GM12878 (cell line): Measurements from ENCODE around the gene SCAND1. TPM values are rescaled to one million over a fixed set of nuclear protein-coding genes. Genes with fewer than 3 reads are reported as not detected.

Source experiments
- ATAC-seq: fragments of 200-7000 bp; cut with Tn5 transposase; 3 replicates; pipeline ENCODE4 v1.9.1; 2020; ENCODE audit warnings: mild to moderate bottlenecking, moderate library complexity
- BruUV-seq: library from RNA; stranded (reverse); fragments of 400-500 nt; replicated peaks from 2 replicates; lab custom pipeline; 2021; lab: Mats Ljungman, UMichigan
- CTCF ChIA-PET: fragments of 300-600 bp; sonication (Branson Sonifier 250); formaldehyde crosslinking; extraction: SDS; loops from one replicate; lab custom pipeline; 2021; ENCODE audit warnings: inconsistent platforms; lab: Yijun Ruan, JAX
- POLR2A ChIA-PET: fragments of 350-600 bp; formaldehyde crosslinking; extraction: SDS; loops from one replicate; lab custom pipeline; 2021; ENCODE audit warnings: inconsistent platforms; lab: Charles Lee
- RAD21 ChIA-PET: fragments of 300-600 bp; sonication (Branson Sonifier 250); formaldehyde crosslinking; loops from one replicate; lab custom pipeline; 2023; ENCODE audit warnings: antibody characterized with exemption; ENCODE audit not compliant: unreplicated experiment; lab: Charles Lee
- SMC1A ChIA-PET: fragments of 300-600 bp; sonication (Branson Sonifier 250); formaldehyde crosslinking; loops from one replicate; lab custom pipeline; 2023; ENCODE audit not compliant: unreplicated experiment, uncharacterized antibody; lab: Charles Lee
- DNase-seq: peaks from one replicate; pipeline ENCODE4 v3.0.0-alpha.2; 2011; ENCODE audit warnings: low read depth, low spot score
- FAIRE-seq: peaks from 3 replicates; lab custom pipeline; 2011; peaks lifted over from hg19 to GRCh38; lab: Jason Lieb, UNC
- H2AFZ ChIP-seq: 2 replicates; pipeline ENCODE4 v1.6.0; 2011; ENCODE audit warnings: low read depth, low read length, control low read depth; ENCODE audit not compliant: control insufficient read depth
- H3K27ac ChIP-seq: 2 replicates; pipeline ENCODE4 v1.5.1; 2011; ENCODE audit warnings: control low read depth; ENCODE audit not compliant: control insufficient read depth, insufficient read depth
- H3K27me3 ChIP-seq, 2 experiments: replicated peaks in 1 of 2; 2 replicates each; pipeline versions ENCODE4 v1.6.0 to v1.6.1; 2011; ENCODE audit warnings: low read length in 1 of 2; ENCODE audit not compliant: control insufficient read depth in 2 of 2, insufficient read depth in 2 of 2
- H3K36me3 ChIP-seq, 2 experiments: 2 replicates each; pipeline ENCODE4 v1.5.1; 2011; ENCODE audit warnings: low read length in 1 of 2; ENCODE audit not compliant: control insufficient read depth in 2 of 2, insufficient read depth in 2 of 2
- H3K4me1 ChIP-seq: 2 replicates; pipeline ENCODE4 v1.6.1; 2011; ENCODE audit warnings: mild to moderate bottlenecking, low read length, moderate library complexity, mixed read lengths; ENCODE audit not compliant: control insufficient read depth, insufficient read depth
- H3K4me2 ChIP-seq: 2 replicates; pipeline ENCODE4 v1.6.0; 2011; ENCODE audit warnings: control low read depth; ENCODE audit not compliant: control insufficient read depth, insufficient read depth
- H3K4me3 ChIP-seq: fragments of 200-600 bp; sonication (generic); 2 replicates; pipeline ENCODE4 v1.5.1; 2016
- H3K79me2 ChIP-seq: 2 replicates; pipeline ENCODE4 v1.6.0; 2011; ENCODE audit warnings: low read length; ENCODE audit not compliant: control insufficient read depth, insufficient read depth
- H3K9ac ChIP-seq: 2 replicates; pipeline ENCODE4 v1.8.0; 2011; ENCODE audit warnings: low read length, control low read depth, mixed read lengths; ENCODE audit not compliant: control insufficient read depth, insufficient read depth
- H3K9me3 ChIP-seq: replicated peaks from 3 replicates; pipeline ENCODE4 v1.5.1; 2011; ENCODE audit warnings: mild to moderate bottlenecking, low read length; ENCODE audit not compliant: control insufficient read depth, insufficient read depth
- H4K20me1 ChIP-seq: 2 replicates; pipeline ENCODE4 v1.6.0; 2011; ENCODE audit not compliant: control insufficient read depth, insufficient read depth
- CREB1 ChIP-seq: IDR thresholded peaks from 2 replicates; pipeline ENCODE4 v1.6.1; 2012; ENCODE audit warnings: low read depth, mild to moderate bottlenecking, inconsistent platforms
- ESRRA ChIP-seq: IDR thresholded peaks from 2 replicates; pipeline ENCODE4 v1.6.1; 2012; ENCODE audit warnings: mild to moderate bottlenecking, low read length, improper control_type of control experiment
- GABPA ChIP-seq: IDR thresholded peaks from 2 replicates; pipeline ENCODE4 v1.6.1; 2014; ENCODE audit warnings: antibody characterized with exemption, low read depth, mild to moderate bottlenecking, inconsistent platforms
- HDAC2 ChIP-seq: fragments of 200-600 bp; sonication (generic); IDR thresholded peaks from 2 replicates; pipeline ENCODE4 v1.6.1; 2017
- ZBTB33 ChIP-seq: fragments of 450-650 bp; IDR thresholded peaks from 2 replicates; pipeline ENCODE4 v1.6.1; 2017; ENCODE audit warnings: mild to moderate bottlenecking
- WGBS: methylation state at CpG from one replicate; pipeline ENCODE4 v1.1.6; 2016; ENCODE audit warnings: low lambda C conversion rate; ENCODE audit not compliant: insufficient replicate concordance, insufficient coverage; ENCODE audit errors: missing lambda C conversion rate; 5-methylcytosine and 5-hydroxymethylcytosine counted together
- in situ Hi-C: fragments of 300-500 bp; cut with MboI; formaldehyde crosslinking; loops from 9 replicates; pipeline ENCODE4 v1.14.3; 2018; ENCODE audit warnings: mixed read lengths
- intact Hi-C: fragments of 100-400 bp; cut with micrococcal nuclease; formaldehyde crosslinking; loops from one replicate; pipeline ENCODE4 v1.14.2; 2022; ENCODE audit not compliant: unreplicated experiment
- polyA plus RNA-seq, 11 experiments: library from polyadenylated mRNA; depleted of rRNA in 4 of 11; unstranded in 6 of 11; stranded (reverse) in 5 of 11; fragments of >200 nt; fragmentation: Nextera tagmentation in 4 of 11; fragmentation: Illumina TruSeq in 1 of 11; extraction: Ambion mirVana in 4 of 11; extraction: Trizol in 1 of 11; gene quantifications; 1 replicate in 1 of 11; 2 replicates in 10 of 11; pipeline versions ENCODE4 v1.2.1 to v1.2.3, GENCODE V29; 2011 to 2016; ENCODE audit warnings: inconsistent platforms in 2 of 11, missing spikeins in 2 of 11, low read depth in 1 of 11
- total RNA-seq, 4 experiments: library from RNA; depleted of rRNA in 3 of 4; stranded (reverse); fragments of >200 nt in 3 of 4; fragmentation: Illumina TruSeq in 1 of 4; extraction: Trizol in 1 of 4; gene quantifications; 2 replicates each; pipeline versions ENCODE4 v1.2.1 to v1.2.3, GENCODE V29; 2013 to 2021
- TF ChIP-seq, protein P1 (sequence below): IDR thresholded peaks from 2 replicates; pipeline ENCODE4 v1.6.1; 2011; ENCODE audit warnings: low read depth, mild to moderate bottlenecking, low read length, moderate library complexity, borderline replicate concordance; ENCODE audit errors: extremely low read depth

The SCAND1 gene
- total and polyA plus RNA-seq, 10 of the 15 experiments (the other 5 are each of a cell fraction or from before 2014, with no cell fraction given): 0.08 to 117 (median 25.9) TPM

DNA sequence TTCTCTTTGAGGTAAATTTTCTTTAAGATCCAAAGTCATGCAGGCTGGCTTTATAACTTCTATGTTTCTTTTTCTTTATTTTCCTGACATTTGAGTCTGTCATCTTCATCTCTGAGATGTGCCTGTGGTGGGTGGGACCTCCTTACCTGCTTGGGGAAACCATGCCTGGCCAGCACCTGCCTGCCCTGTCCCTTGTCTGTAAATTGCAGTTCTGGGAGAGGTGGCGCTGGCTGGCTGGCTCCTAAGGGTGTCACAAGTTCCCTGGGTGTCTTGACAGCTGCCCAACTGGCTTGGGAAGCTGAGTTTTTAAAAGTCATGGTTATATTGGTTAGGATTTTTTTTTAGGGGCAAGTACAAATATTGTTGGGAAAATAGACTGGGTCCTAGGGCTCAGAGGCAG lies 36.3 kb downstream of the SCAND1 start:
- ATAC-seq: no peak
- H3K27ac ChIP-seq: no peak overlapping the region
- ChIA-PET POLR2A (no interaction called here), CTCF (interaction anchor here (1.6 kb wide), 1 partner anchor 9 kb away, joined by 4 read pairs; no protein-coding TSS in a partner anchor), RAD21 (no interaction called here), SMC1A (no interaction called here)
- intact Hi-C loops (no loop called here), in situ Hi-C loops (no loop called here)
- H3K4me1 ChIP-seq: no peaks in the 10 kb centered on the region
- no peak overlapping the region for H2AFZ ChIP-seq
- no peaks in the 10 kb centered on the region for H3K27me3 ChIP-seq
- H3K4me2 ChIP-seq: no peak overlapping the region
- no peaks in the 10 kb centered on the region for H4K20me1 ChIP-seq
- 100% methylated on average over 1 of the region's 1 CpG for WGBS
- no peaks in the 10 kb centered on the region for H3K9me3 ChIP-seq
- BruUV-seq: no TSS peak
- DNase-seq: no peak
- FAIRE-seq: no peak
- no peak overlapping the region for H3K9ac ChIP-seq
- peaks cover 6 to 7% of the 10 kb centered on the region in 2 experiments; a peak in 3 of 4 replicates for H3K36me3 ChIP-seq
- no peak overlapping the region for H3K4me3 ChIP-seq
- TF ChIP-seq, protein P1, sequence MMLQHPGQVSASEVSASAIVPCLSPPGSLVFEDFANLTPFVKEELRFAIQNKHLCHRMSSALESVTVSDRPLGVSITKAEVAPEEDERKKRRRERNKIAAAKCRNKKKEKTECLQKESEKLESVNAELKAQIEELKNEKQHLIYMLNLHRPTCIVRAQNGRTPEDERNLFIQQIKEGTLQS: no peak
- TF ChIP-seq ESRRA (no peak), ZBTB33 (no peak), GABPA (no peak), HDAC2 (no peak), CREB1 (no peak)
- H3K79me2 ChIP-seq: no peaks in the 10 kb centered on the region
